K562 (cell line): ENCODE measurements around the gene PQBP1. TPM values are rescaled to one million over a fixed set of nuclear protein-coding genes. Genes with fewer than 3 reads are reported as not detected.

Source experiments
- C11orf30 ChIP-seq: fragments of 450-650 bp; IDR thresholded peaks from 2 replicates; pipeline ENCODE4 v1.6.1; 2016; ENCODE audit warnings: low read depth, mild to moderate bottlenecking
- FOXJ2 ChIP-seq: fragments of 200-800 bp; sonication (Bioruptor generic); IDR thresholded peaks from 2 replicates; pipeline ENCODE4 v1.6.1; 2016; ENCODE audit warnings: missing genetic modification characterization, missing compliant biosample characterization
- FOXJ3 ChIP-seq: sonication (generic); formaldehyde crosslinking; IDR thresholded peaks from 2 replicates; pipeline ENCODE4 v1.4.0; 2020; ENCODE audit warnings: mild to moderate bottlenecking, missing genetic modification reagents
- FOXP1 ChIP-seq: sonication (generic); formaldehyde crosslinking; IDR thresholded peaks from 2 replicates; pipeline ENCODE4 v1.8.0; 2022; ENCODE audit warnings: mild to moderate bottlenecking, missing genetic modification reagents
- HLTF ChIP-seq: fragments of 450-650 bp; IDR thresholded peaks from 2 replicates; pipeline ENCODE4 v1.6.1; 2016
- HMG20B ChIP-seq: fragments of 250-450 bp; sonication (Bioruptor Pico); IDR thresholded peaks from 2 replicates; pipeline ENCODE4 v1.5.0; 2021; ENCODE audit warnings: mild to moderate bottlenecking
- ILK ChIP-seq: fragments of 450-650 bp; IDR thresholded peaks from 2 replicates; pipeline ENCODE4 v1.6.1; 2016; ENCODE audit warnings: missing genetic modification characterization, low read depth, mild to moderate bottlenecking, missing compliant biosample characterization, moderate library complexity, borderline replicate concordance
- L3MBTL2 ChIP-seq: fragments of 450-650 bp; IDR thresholded peaks from 2 replicates; pipeline ENCODE4 v1.6.1; 2016; ENCODE audit warnings: mild to moderate bottlenecking, moderate library complexity
- PHF20 ChIP-seq: fragments of 450-650 bp; IDR thresholded peaks from 2 replicates; pipeline ENCODE4 v1.6.1; 2018; ENCODE audit not compliant: partially characterized antibody
- POLR2AphosphoS5 ChIP-seq: IDR thresholded peaks from 2 replicates; pipeline ENCODE4 v1.6.1; 2011; ENCODE audit warnings: mild to moderate bottlenecking, low read depth, low read length, moderate library complexity; ENCODE audit not compliant: control insufficient read depth, insufficient read depth
- POLR3A ChIP-seq: IDR thresholded peaks from 2 replicates; pipeline ENCODE4 v1.6.1; 2011; ENCODE audit warnings: borderline replicate concordance, mild to moderate bottlenecking, moderate library complexity; ENCODE audit not compliant: insufficient read length, insufficient read depth; ENCODE audit errors: extremely low read depth
- SIRT6 ChIP-seq: IDR thresholded peaks from one replicate; pipeline ENCODE4 v1.6.1; 2012; ENCODE audit warnings: low read depth, mild to moderate bottlenecking, control low read depth, inconsistent platforms, low read length, moderate library complexity
- SMAD3 ChIP-seq: fragments of 450-650 bp; formaldehyde crosslinking; conservative IDR thresholded peaks from 2 replicates; pipeline ENCODE4 v1.4.0; 2020; ENCODE audit warnings: mild to moderate bottlenecking
- SMARCE1 ChIP-seq: fragments of 450-650 bp; IDR thresholded peaks from 2 replicates; pipeline ENCODE4 v1.7.1; 2016; ENCODE audit warnings: mild to moderate bottlenecking
- TAF15 ChIP-seq: fragments of 200-400 bp; formaldehyde crosslinking; IDR thresholded peaks from 2 replicates; pipeline ENCODE4 v1.6.1; 2017; ENCODE audit warnings: mild to moderate bottlenecking, low read depth, low read length, moderate library complexity
- YBX1 ChIP-seq: fragments of 450-650 bp; IDR thresholded peaks from 2 replicates; pipeline ENCODE4 v1.7.1; 2016; ENCODE audit warnings: mild to moderate bottlenecking
- ZNF707 ChIP-seq: fragments of 250-450 bp; sonication (Bioruptor Pico); conservative IDR thresholded peaks from 2 replicates; pipeline ENCODE4 v1.8.0; 2022; ENCODE audit warnings: inconsistent platforms, mild to moderate bottlenecking, moderate library complexity
- ZNF778 ChIP-seq: fragments of 450-650 bp; formaldehyde crosslinking; IDR thresholded peaks from 2 replicates; pipeline ENCODE4 v1.4.0; 2020; ENCODE audit warnings: mild to moderate bottlenecking, moderate library complexity
- polyA plus RNA-seq, 8 experiments: library from polyadenylated mRNA; depleted of rRNA in 4 of 8; stranded (reverse) in 5 of 8; unstranded in 3 of 8; fragments of >200 nt; fragmentation: Nextera tagmentation in 2 of 8; fragmentation: Illumina TruSeq in 1 of 8; extraction: Ambion mirVana in 2 of 8; extraction: Trizol in 1 of 8; gene quantifications; 2 replicates each; pipeline versions ENCODE4 v1.2.1 to v1.2.3, GENCODE V29; 2011 to 2014; ENCODE audit warnings: inconsistent platforms in 1 of 8, missing spikeins in 1 of 8
- total RNA-seq, 7 experiments: library from RNA; depleted of rRNA in 6 of 7; stranded (reverse); fragments of >200 nt in 6 of 7; fragmentation: Illumina TruSeq in 2 of 7; extraction: Trizol in 2 of 7; gene quantifications; 2 replicates each; pipeline versions ENCODE4 v1.2.1 to v1.2.3, GENCODE V29; 2011 to 2021; ENCODE audit warnings: low replicate concordance in 1 of 7
- TF ChIP-seq, protein P1 (sequence below): sonication (generic); formaldehyde crosslinking; IDR thresholded peaks from 2 replicates; pipeline ENCODE4 v1.8.1; 2023; ENCODE audit warnings: missing genetic modification reagents, mild to moderate bottlenecking, borderline replicate concordance
- TF ChIP-seq, protein P2 (sequence below): IDR thresholded peaks from 3 replicates; pipeline ENCODE4 v1.6.1; 2011; ENCODE audit warnings: borderline replicate concordance, mild to moderate bottlenecking, moderate library complexity; ENCODE audit not compliant: insufficient read length; ENCODE audit errors: extremely low read depth

Gene PQBP1
- total and polyA plus RNA-seq, 9 of the 15 experiments (the other 6 are each of a cell fraction or from before 2014, with no cell fraction given): 41.3 to 262 (median 112) TPM

DNA sequence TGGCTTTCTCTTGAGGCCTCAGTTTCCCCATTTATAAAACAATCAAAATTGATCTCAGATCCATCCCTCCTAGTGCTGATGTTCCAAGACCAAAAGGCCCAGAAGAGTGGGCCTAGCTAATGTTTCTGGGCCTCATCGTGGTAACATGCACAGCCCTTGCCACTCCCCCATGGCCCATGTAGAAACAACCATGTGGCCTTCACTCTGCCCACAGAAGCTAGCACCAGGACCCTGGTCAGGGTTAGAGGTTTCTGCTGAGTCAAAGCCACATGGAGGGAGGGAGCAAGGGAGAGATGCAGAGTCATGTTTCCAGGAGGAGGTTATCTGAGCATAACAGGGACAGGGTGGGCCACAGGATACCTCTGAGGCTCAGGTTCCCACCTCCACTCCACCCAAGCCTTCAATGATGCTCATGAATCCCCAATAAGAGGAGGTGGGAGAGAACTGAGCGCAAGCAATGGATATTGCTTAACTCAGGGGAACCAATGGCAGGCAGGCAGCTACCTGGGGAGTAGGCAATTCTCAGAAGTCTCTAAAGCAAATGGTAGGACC lies 42.8 kb downstream of the PQBP1 start (continued):
- TF ChIP-seq, protein P1, sequence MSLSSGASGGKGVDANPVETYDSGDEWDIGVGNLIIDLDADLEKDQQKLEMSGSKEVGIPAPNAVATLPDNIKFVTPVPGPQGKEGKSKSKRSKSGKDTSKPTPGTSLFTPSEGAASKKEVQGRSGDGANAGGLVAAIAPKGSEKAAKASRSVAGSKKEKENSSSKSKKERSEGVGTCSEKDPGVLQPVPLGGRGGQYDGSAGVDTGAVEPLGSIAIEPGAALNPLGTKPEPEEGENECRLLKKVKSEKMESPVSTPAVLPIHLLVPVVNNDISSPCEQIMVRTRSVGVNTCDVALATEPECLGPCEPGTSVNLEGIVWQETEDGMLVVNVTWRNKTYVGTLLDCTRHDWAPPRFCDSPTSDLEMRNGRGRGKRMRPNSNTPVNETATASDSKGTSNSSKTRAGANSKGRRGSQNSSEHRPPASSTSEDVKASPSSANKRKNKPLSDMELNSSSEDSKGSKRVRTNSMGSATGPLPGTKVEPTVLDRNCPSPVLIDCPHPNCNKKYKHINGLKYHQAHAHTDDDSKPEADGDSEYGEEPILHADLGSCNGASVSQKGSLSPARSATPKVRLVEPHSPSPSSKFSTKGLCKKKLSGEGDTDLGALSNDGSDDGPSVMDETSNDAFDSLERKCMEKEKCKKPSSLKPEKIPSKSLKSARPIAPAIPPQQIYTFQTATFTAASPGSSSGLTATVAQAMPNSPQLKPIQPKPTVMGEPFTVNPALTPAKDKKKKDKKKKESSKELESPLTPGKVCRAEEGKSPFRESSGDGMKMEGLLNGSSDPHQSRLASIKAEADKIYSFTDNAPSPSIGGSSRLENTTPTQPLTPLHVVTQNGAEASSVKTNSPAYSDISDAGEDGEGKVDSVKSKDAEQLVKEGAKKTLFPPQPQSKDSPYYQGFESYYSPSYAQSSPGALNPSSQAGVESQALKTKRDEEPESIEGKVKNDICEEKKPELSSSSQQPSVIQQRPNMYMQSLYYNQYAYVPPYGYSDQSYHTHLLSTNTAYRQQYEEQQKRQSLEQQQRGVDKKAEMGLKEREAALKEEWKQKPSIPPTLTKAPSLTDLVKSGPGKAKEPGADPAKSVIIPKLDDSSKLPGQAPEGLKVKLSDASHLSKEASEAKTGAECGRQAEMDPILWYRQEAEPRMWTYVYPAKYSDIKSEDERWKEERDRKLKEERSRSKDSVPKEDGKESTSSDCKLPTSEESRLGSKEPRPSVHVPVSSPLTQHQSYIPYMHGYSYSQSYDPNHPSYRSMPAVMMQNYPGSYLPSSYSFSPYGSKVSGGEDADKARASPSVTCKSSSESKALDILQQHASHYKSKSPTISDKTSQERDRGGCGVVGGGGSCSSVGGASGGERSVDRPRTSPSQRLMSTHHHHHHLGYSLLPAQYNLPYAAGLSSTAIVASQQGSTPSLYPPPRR (CRISPR knock-in tag): no peak
- TF ChIP-seq SMAD3 (CRISPR knock-in tag) (0 out of 2 replicates have a peak, but pooled peaks have one; percentile 47), TAF15 (no peak), ZNF778 (no peak), ILK (tag) (no peak), HMG20B (CRISPR knock-in tag) (no peak), YBX1 (no peak), SMARCE1 (peak; percentile 74; the same call in 1 of the 2 replicates), POLR3A (no peak), FOXP1 (CRISPR knock-in tag) (no peak; the same call in 1 of the 2 replicates), POLR2AphosphoS5 (peak; percentile 71; the same call in 1 of the 2 replicates), FOXJ2 (no peak), L3MBTL2 (peak; percentile 75), HLTF (no peak), SIRT6 (no peak), ZNF707 (CRISPR knock-in tag) (no peak), PHF20 (no peak), C11orf30 (peak; percentile 98), FOXJ3 (CRISPR knock-in tag) (no peak)
- TF ChIP-seq, protein P2, sequence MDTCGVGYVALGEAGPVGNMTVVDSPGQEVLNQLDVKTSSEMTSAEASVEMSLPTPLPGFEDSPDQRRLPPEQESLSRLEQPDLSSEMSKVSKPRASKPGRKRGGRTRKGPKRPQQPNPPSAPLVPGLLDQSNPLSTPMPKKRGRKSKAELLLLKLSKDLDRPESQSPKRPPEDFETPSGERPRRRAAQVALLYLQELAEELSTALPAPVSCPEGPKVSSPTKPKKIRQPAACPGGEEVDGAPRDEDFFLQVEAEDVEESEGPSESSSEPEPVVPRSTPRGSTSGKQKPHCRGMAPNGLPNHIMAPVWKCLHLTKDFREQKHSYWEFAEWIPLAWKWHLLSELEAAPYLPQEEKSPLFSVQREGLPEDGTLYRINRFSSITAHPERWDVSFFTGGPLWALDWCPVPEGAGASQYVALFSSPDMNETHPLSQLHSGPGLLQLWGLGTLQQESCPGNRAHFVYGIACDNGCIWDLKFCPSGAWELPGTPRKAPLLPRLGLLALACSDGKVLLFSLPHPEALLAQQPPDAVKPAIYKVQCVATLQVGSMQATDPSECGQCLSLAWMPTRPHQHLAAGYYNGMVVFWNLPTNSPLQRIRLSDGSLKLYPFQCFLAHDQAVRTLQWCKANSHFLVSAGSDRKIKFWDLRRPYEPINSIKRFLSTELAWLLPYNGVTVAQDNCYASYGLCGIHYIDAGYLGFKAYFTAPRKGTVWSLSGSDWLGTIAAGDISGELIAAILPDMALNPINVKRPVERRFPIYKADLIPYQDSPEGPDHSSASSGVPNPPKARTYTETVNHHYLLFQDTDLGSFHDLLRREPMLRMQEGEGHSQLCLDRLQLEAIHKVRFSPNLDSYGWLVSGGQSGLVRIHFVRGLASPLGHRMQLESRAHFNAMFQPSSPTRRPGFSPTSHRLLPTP: no peak
